Endothelial cell of umbilical vein (primary cell): Measurements from ENCODE around the gene CCDC81. TPM values are rescaled to one million over a fixed set of nuclear protein-coding genes. Genes with fewer than 3 reads are reported as not detected.

Source experiments
- BruUV-seq: library from RNA; stranded (reverse); fragments of 400-500 nt; replicated peaks from 2 replicates; lab custom pipeline; 2021; lab: Mats Ljungman, UMichigan
- CTCF ChIA-PET: fragments of 300-600, 350-600 bp; sonication (Branson Sonifier 250); formaldehyde crosslinking; loops from one replicate; lab custom pipeline; 2021; ENCODE audit warnings: antibody characterized with exemption, inconsistent platforms; lab: Charles Lee
- POLR2A ChIA-PET: fragments of 300-600, 350-600 bp; sonication (Branson Sonifier 250); formaldehyde crosslinking; loops from one replicate; lab custom pipeline; 2021; ENCODE audit warnings: antibody characterized with exemption, inconsistent platforms; lab: Charles Lee
- DNase-seq: peaks from one replicate; pipeline ENCODE4 v3.0.0-alpha.2; 2011; ENCODE audit warnings: low read depth, low spot score
- FAIRE-seq: peaks from 2 replicates; lab custom pipeline; 2011; peaks lifted over from hg19 to GRCh38; lab: Jason Lieb, UNC
- H2AFZ ChIP-seq: 2 replicates; pipeline ENCODE4 v1.6.0; 2012; ENCODE audit warnings: low read depth, low read length, control low read depth, inconsistent platforms
- H3K27ac ChIP-seq: 2 replicates; pipeline ENCODE4 v1.5.1; 2011; ENCODE audit warnings: low read depth, mild to moderate bottlenecking, control low read depth, low read length, moderate library complexity; ENCODE audit not compliant: insufficient read depth
- H3K27me3 ChIP-seq, 2 experiments: 2 replicates each; pipeline versions ENCODE4 v1.6.0 to v1.6.1; 2011; ENCODE audit warnings: low read length in 2 of 2, mixed read lengths in 1 of 2; ENCODE audit not compliant: control insufficient read depth in 2 of 2, insufficient read depth in 2 of 2
- H3K36me3 ChIP-seq, 2 experiments: 2 replicates in 1 of 2; 3 replicates in 1 of 2; pipeline ENCODE4 v1.5.1; 2011; ENCODE audit warnings: low read length in 2 of 2, mild to moderate bottlenecking in 1 of 2, moderate library complexity in 1 of 2; ENCODE audit not compliant: control insufficient read depth in 2 of 2, insufficient read depth in 2 of 2; ENCODE audit errors: extremely low read depth in 1 of 2
- H3K4me1 ChIP-seq: 3 replicates; pipeline ENCODE4 v1.5.1; 2011; ENCODE audit warnings: mild to moderate bottlenecking, low read length; ENCODE audit not compliant: control insufficient read depth, insufficient read depth; ENCODE audit errors: extremely low read depth
- H3K4me2 ChIP-seq: 2 replicates; pipeline ENCODE4 v1.6.1; 2011; ENCODE audit warnings: low read length, control low read depth, mixed read lengths; ENCODE audit not compliant: insufficient read depth
- H3K4me3 ChIP-seq, 3 experiments: fragments of 200-600 bp in 1 of 3; sonication (generic), shearing (Covaris generic) in 1 of 3; replicated peaks in 1 of 3; 2 replicates each; pipeline ENCODE4 v1.5.1; 2011 to 2016; ENCODE audit warnings: control low read depth in 3 of 3, low read length in 3 of 3, mild to moderate bottlenecking in 2 of 3, inconsistent platforms in 1 of 3, low read depth in 1 of 3, moderate library complexity in 1 of 3; ENCODE audit not compliant: insufficient read depth in 1 of 3
- H3K79me2 ChIP-seq: 2 replicates; pipeline ENCODE4 v1.6.0; 2012; ENCODE audit warnings: low read length, inconsistent platforms; ENCODE audit not compliant: control insufficient read depth, insufficient read depth
- H3K9ac ChIP-seq: replicated peaks from 2 replicates; pipeline ENCODE3; 2011; ENCODE audit warnings: low read length, control low read depth; ENCODE audit not compliant: insufficient read depth; ENCODE audit errors: extremely low read depth
- H3K9me1 ChIP-seq: replicated peaks from 3 replicates; pipeline ENCODE4 v1.6.0; 2011; ENCODE audit warnings: mild to moderate bottlenecking, low read length; ENCODE audit not compliant: control insufficient read depth, insufficient read depth; ENCODE audit errors: extremely low read depth
- H3K9me3 ChIP-seq: replicated peaks from 2 replicates; pipeline ENCODE4 v1.5.1; 2012; ENCODE audit warnings: low read length, inconsistent platforms; ENCODE audit not compliant: control insufficient read depth, insufficient read depth
- H4K20me1 ChIP-seq: replicated peaks from 2 replicates; pipeline ENCODE3; 2011; ENCODE audit warnings: mild to moderate bottlenecking, low read length; ENCODE audit not compliant: control insufficient read depth, insufficient read depth; ENCODE audit errors: extremely low read depth
- CTCF ChIP-seq, 2 donors: IDR thresholded peaks; 1 replicate in 1 of 2; 2 replicates in 1 of 2; pipeline ENCODE4 v1.5.1; 2011; ENCODE audit warnings: low read length in 2 of 2, mild to moderate bottlenecking in 2 of 2, moderate library complexity in 2 of 2, control low read depth in 1 of 2, inconsistent platforms in 1 of 2, low read depth in 1 of 2; ENCODE audit not compliant: insufficient read depth in 1 of 2; ENCODE audit errors: extremely low read depth in 1 of 2
- EZH2 ChIP-seq: IDR thresholded peaks from 2 replicates; pipeline ENCODE4 v1.6.1; 2012; ENCODE audit warnings: borderline replicate concordance, low read depth, mild to moderate bottlenecking, moderate library complexity, low read length, inconsistent platforms; ENCODE audit not compliant: severe bottlenecking
- FOS ChIP-seq: IDR thresholded peaks from 2 replicates; pipeline ENCODE4 v1.6.1; 2011; ENCODE audit warnings: mild to moderate bottlenecking, low read length, moderate library complexity, borderline replicate concordance; ENCODE audit not compliant: insufficient read depth
- GATA2 ChIP-seq: IDR thresholded peaks from 2 replicates; pipeline ENCODE4 v1.7.0; 2011; ENCODE audit warnings: low read depth, mild to moderate bottlenecking, moderate library complexity, mixed read lengths, low read length; ENCODE audit not compliant: insufficient read length, insufficient read depth
- JUN ChIP-seq: IDR thresholded peaks from 2 replicates; pipeline ENCODE4 v1.6.1; 2011; ENCODE audit warnings: borderline replicate concordance, low read depth; ENCODE audit not compliant: insufficient read length, insufficient read depth
- MAX ChIP-seq: IDR thresholded peaks from 2 replicates; pipeline ENCODE4 v1.6.1; 2011; ENCODE audit not compliant: insufficient read depth, insufficient read length
- MYC ChIP-seq: IDR thresholded peaks from one replicate; pipeline ENCODE4 v1.6.1; 2011; ENCODE audit warnings: mild to moderate bottlenecking, low read depth, low read length
- POLR2A ChIP-seq: IDR thresholded peaks from 2 replicates; pipeline ENCODE4 v1.6.1; 2012; ENCODE audit warnings: low read depth, mild to moderate bottlenecking, control low read depth, low read length
- POLR2AphosphoS5 ChIP-seq: IDR thresholded peaks from 2 replicates; pipeline ENCODE4 v1.6.1; 2012; ENCODE audit warnings: low read depth, mild to moderate bottlenecking, control low read depth, low read length, moderate library complexity; ENCODE audit not compliant: insufficient read depth
- dilution Hi-C: fragments of 300-500 bp; cut with MboI; formaldehyde crosslinking; loops from one replicate; pipeline ENCODE4 v1.15.0; 2019; ENCODE audit warnings: low sequenced_read_pairs; ENCODE audit not compliant: extremely low pct_ligation_motif_present
- intact Hi-C: fragments of 100-400 bp; cut with micrococcal nuclease; formaldehyde crosslinking; loops from one replicate; pipeline ENCODE4 v1.10.0; 2022
- polyA plus RNA-seq, 4 experiments: library from polyadenylated mRNA; depleted of rRNA in 3 of 4; stranded (reverse) in 3 of 4; unstranded in 1 of 4; fragments of >200 nt; gene quantifications; 2 replicates each; pipeline versions ENCODE4 v1.2.1 to v1.2.3, GENCODE V29; 2011 to 2012; ENCODE audit warnings: missing spikeins in 1 of 4
- total RNA-seq: library from RNA; stranded (reverse); gene quantifications from 2 replicates; pipeline ENCODE4 v1.2.3, GENCODE V29; 2021

Gene CCDC81
- total and polyA plus RNA-seq, 2 donors (not counting 3 experiments of a cell fraction or from before 2014, with no cell fraction given): 0.57 to 1.1 TPM

- peak; percentile 4 for FAIRE-seq
- ChIA-PET CTCF (interaction anchor here (1.1 to 7.0 kb wide), 9 partner anchors 25 to 460 kb away, joined by 3 to 55 read pairs (median 6); no protein-coding TSS in a partner anchor), POLR2A (no interaction called here)
Measured at GRCh38 chr11:86458294-86459001, 83.8 kb downstream of the CCDC81 start.

More at GRCh38 chr11:86458294-86459001, 83.8 kb downstream of the CCDC81 start:
- TF ChIP-seq CTCF (IDR thresholded peaks at IDR 0.05; ENCODE audit: extremely low read depth in 1 of 2, insufficient read depth in 1 of 2, low read depth in 1 of 2, low read length in 2 of 2) (no peak), GATA2 (no peak), POLR2A (no peak), EZH2 (no peak), JUN (no peak), MYC (no peak), MAX (no peak), POLR2AphosphoS5 (no peak), FOS (no peak)
- Histone ChIP-seq H3K27ac (peak overlapping the region; percentile 93), H4K20me1 (no peaks in the 10 kb centered on the region), H3K27me3 (no peaks in the 10 kb centered on the region), H3K9me1 (no peaks in the 10 kb centered on the region), H3K36me3 (no peaks in the 10 kb centered on the region), H3K4me2 (no peak overlapping the region), H3K9ac (peak overlapping the region; percentile 63), H3K4me3 (no peak overlapping the region), H3K79me2 (no peaks in the 10 kb centered on the region), H2AFZ (no peak overlapping the region), H3K4me1 (peaks cover 57% of the 10 kb centered on the region), H3K9me3 (no peaks in the 10 kb centered on the region)
- dilution Hi-C loops (no loop called here), intact Hi-C loops (loop anchor here (1.0 to 5.0 kb wide), 5 partner anchors 134 to 479 kb away; partner anchors contain the start of gene ME3)
- DNase-seq: no peak
- BruUV-seq: no TSS peak
